ENCODE results near the gene VGLL4. TPM values are rescaled to one million over a fixed set of nuclear protein-coding genes. Genes with fewer than 3 reads are reported as not detected.

The VGLL4 gene
- polyA plus RNA-seq, 2 of the 4 experiments (the other 2 are of a cell fraction) = 24.7 to 28.1 TPM

DNA sequence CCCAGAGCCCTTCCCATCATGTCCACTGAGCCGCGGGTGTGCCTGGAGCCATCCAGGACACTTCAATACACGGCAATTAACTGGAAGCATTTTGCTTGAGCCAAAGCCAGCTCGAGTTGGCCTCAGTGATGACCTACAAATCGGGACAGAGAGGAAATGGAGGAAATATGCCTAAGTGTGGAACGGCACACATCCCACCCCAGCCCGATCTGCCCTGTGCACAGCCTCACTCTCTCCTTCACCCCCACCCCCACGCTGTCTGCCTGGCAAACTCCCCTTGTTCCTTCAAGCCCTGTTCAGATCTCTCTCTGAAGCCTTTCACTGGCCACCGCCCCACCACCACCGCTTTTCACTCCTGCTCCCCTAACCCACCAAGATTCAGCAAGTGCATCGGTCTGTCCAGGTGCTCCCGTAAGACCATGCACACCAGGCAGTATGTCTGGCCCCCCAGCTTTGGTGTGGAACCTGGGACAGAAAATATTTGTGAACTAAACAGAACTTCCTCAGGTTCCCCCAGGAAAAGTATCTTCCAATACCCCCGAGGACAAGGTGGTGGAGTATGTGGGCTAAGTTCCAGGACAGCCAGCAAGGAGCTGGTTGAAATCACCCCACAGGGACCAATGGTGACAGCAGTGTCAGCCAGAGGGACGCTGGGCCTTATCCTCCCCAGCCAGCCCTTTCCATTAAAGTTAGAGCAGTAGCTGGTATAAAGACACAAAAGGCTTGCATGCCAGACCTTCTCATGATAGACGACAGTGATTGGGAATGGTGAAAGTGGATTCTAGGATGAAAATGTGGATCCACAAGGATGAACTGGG lies 83.7 kb downstream of the VGLL4 start:
- ATAC-seq (no peak), DNase-seq (ENCODE audit: low read depth in 1 of 2, low spot score in 1 of 2) (no peak), FAIRE-seq (no peak)
- Histone ChIP-seq H3K4me2 (no peak overlapping the region), H3K27ac (no peak overlapping the region), H3K9me3 (no peaks in the 10 kb centered on the region), H3K4me1 (no peaks in the 10 kb centered on the region), H3K4me3 (no peak overlapping the region)
- CTCF ChIA-PET = interaction anchor here (1.4 kb wide), 2 partner anchors 19 to 22 kb away, joined by 4 read pairs; no protein-coding TSS in a partner anchor
- TF ChIP-seq RFX5 (IDR thresholded peaks at IDR 0.05) (no peak), EHF (CRISPR knock-in tag; IDR thresholded peaks at IDR 0.05) (no peak), JUNB (IDR thresholded peaks at IDR 0.05) (no peak), MAZ (IDR thresholded peaks at IDR 0.05; ENCODE audit: borderline replicate concordance, low read depth, low read length) (no peak), BHLHE40 (IDR thresholded peaks at IDR 0.05; ENCODE audit: low read depth, low read length) (no peak), ZFP36 (IDR thresholded peaks at IDR 0.05; ENCODE audit: borderline replicate concordance, partially characterized antibody) (no peak), HOXB13 (CRISPR knock-in tag; IDR thresholded peaks at IDR 0.05; ENCODE audit: low read depth) (no peak), SMC3 (IDR thresholded peaks at IDR 0.05) (no peak)
- TF ChIP-seq, protein P1, sequence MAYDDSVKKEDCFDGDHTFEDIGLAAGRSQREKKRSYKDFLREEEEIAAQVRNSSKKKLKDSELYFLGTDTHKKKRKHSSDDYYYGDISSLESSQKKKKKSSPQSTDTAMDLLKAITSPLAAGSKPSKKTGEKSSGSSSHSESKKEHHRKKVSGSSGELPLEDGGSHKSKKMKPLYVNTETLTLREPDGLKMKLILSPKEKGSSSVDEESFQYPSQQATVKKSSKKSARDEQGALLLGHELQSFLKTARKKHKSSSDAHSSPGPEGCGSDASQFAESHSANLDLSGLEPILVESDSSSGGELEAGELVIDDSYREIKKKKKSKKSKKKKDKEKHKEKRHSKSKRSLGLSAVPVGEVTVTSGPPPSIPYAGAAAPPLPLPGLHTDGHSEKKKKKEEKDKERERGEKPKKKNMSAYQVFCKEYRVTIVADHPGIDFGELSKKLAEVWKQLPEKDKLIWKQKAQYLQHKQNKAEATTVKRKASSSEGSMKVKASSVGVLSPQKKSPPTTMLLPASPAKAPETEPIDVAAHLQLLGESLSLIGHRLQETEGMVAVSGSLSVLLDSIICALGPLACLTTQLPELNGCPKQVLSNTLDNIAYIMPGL (CRISPR knock-in tag; IDR thresholded peaks at IDR 0.05; ENCODE audit: borderline replicate concordance) = no peak
- WGBS (ENCODE audit: missing lambda C conversion rate) = 84% methylated on average over 15 of the region's 15 CpGs
- POLR2A ChIA-PET = interaction anchor here (0.9 kb wide), 1 partner anchor 8 kb away, joined by 3 read pairs; no protein-coding TSS in a partner anchor

DNA sequence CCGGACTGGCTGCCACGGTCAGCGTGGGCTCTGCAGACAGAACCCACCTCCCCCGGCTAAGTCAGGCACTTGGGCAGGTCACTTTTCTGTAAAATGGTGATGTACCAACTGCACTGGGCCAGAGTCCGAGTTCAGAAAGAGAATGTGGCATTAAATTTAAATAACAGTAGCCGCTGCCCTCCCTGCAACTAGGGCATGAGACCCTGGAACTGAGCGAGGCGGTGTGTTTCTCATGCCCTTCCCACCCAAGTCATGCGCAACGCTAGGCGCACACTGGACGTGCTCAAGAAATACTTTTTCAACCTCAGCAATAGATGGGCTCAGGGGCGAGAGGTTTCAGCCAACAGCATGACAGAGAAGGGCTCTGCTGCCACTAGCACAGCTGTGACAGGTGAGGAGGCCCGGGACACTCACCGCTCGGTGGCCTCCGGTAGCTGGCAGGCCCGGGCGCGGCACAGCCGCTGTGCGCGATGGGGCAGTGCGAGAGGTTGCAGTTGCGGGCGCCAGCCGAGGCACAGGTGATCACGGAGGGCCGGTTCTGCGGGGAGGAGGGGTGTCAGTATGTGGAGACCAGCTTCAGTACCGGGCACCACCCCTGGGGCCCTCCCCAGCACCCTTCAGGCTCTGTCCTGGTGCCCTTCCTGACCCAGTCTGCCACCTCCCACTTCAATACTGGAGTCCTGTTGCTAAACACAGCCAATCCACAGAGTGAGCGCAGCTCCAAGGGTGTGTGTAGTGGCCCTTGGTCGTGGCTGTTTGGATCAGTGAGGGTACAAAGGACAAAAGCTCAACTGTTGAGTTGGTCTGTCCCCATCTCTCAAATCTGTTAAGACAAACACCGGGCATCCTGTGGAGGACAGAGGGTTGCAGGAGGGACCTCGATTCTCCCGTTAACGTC lies 84.5 kb downstream of the VGLL4 start:
- no peak for DNase-seq (ENCODE audit: low read depth in 1 of 2, low spot score in 1 of 2)
- ChIA-PET POLR2A (interaction anchor here (0.6 to 0.9 kb wide), 2 partner anchors 9 to 11 kb away, joined by 3 to 4 read pairs; no protein-coding TSS in a partner anchor), CTCF (interaction anchor here (0.6 kb wide), 1 partner anchor 103 kb away, joined by 3 read pairs; no protein-coding TSS in a partner anchor)
- Histone ChIP-seq H3K4me3 (no peak overlapping the region), H3K4me2 (no peak overlapping the region), H3K4me1 (peaks cover under 1% of the 10 kb centered on the region; the same call in 1 of the 3 replicates), H3K9me3 (no peaks in the 10 kb centered on the region), H3K27ac (no peak overlapping the region)
- FAIRE-seq = no peak
- peak in 1 of 2 experiments; percentile 27; a peak in 3 of 6 replicates for ATAC-seq
- 86% methylated on average over 36 of the region's 37 CpGs for WGBS (ENCODE audit: missing lambda C conversion rate)
- TF ChIP-seq, protein P2, sequence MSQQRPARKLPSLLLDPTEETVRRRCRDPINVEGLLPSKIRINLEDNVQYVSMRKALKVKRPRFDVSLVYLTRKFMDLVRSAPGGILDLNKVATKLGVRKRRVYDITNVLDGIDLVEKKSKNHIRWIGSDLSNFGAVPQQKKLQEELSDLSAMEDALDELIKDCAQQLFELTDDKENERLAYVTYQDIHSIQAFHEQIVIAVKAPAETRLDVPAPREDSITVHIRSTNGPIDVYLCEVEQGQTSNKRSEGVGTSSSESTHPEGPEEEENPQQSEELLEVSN (IDR thresholded peaks at IDR 0.05; ENCODE audit: borderline replicate concordance, low read depth) = no peak
- TF ChIP-seq CHD4 (IDR thresholded peaks at IDR 0.05; ENCODE audit: borderline replicate concordance) (no peak), SMC3 (IDR thresholded peaks at IDR 0.05) (no peak), JUNB (IDR thresholded peaks at IDR 0.05) (no peak), GATA3 (IDR thresholded peaks at IDR 0.05; ENCODE audit: borderline replicate concordance) (no peak), HOXB13 (CRISPR knock-in tag; IDR thresholded peaks at IDR 0.05; ENCODE audit: low read depth) (no peak)

DNA sequence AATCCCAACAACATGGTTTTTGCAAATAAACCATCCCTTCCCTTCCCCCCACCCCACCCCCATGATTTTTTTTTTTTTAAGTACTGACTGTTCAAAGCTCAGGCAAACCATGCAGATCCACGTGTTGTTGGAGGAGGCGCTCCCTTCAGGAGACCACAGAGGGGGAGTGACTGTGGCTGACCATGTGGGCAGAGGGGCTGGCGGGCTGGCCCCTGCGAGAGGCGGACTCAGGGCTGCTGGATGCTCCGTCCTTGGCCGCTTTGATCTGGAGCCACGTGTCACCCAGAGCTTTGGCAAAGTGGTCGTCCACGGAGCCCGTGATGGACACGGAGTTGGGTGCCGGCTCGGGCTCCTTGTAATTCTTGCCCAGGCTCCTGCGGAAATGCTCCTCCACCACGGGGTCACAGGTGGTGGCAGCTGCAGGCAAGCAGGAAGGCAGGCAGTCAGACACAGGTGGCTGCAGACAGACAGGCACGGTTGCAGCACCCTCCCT lies 85.3 kb downstream of the VGLL4 start:
- POLR2A ChIA-PET = interaction anchor here (0.6 kb wide), 1 partner anchor 10 kb away, joined by 4 read pairs; no protein-coding TSS in a partner anchor
- no peak for ATAC-seq
- TF ChIP-seq JUN (IDR thresholded peaks at IDR 0.05) = no peak
- no peak for TF ChIP-seq HOXB13 (CRISPR knock-in tag; IDR thresholded peaks at IDR 0.05; ENCODE audit: low read depth)
- TF ChIP-seq HOXB5 (CRISPR knock-in tag; IDR thresholded peaks at IDR 0.05) = no peak
- TF ChIP-seq, protein P3, sequence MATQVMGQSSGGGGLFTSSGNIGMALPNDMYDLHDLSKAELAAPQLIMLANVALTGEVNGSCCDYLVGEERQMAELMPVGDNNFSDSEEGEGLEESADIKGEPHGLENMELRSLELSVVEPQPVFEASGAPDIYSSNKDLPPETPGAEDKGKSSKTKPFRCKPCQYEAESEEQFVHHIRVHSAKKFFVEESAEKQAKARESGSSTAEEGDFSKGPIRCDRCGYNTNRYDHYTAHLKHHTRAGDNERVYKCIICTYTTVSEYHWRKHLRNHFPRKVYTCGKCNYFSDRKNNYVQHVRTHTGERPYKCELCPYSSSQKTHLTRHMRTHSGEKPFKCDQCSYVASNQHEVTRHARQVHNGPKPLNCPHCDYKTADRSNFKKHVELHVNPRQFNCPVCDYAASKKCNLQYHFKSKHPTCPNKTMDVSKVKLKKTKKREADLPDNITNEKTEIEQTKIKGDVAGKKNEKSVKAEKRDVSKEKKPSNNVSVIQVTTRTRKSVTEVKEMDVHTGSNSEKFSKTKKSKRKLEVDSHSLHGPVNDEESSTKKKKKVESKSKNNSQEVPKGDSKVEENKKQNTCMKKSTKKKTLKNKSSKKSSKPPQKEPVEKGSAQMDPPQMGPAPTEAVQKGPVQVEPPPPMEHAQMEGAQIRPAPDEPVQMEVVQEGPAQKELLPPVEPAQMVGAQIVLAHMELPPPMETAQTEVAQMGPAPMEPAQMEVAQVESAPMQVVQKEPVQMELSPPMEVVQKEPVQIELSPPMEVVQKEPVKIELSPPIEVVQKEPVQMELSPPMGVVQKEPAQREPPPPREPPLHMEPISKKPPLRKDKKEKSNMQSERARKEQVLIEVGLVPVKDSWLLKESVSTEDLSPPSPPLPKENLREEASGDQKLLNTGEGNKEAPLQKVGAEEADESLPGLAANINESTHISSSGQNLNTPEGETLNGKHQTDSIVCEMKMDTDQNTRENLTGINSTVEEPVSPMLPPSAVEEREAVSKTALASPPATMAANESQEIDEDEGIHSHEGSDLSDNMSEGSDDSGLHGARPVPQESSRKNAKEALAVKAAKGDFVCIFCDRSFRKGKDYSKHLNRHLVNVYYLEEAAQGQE (IDR thresholded peaks at IDR 0.05) = no peak
- no peak for TF ChIP-seq CHD2 (IDR thresholded peaks at IDR 0.05; ENCODE audit: low read length, partially characterized antibody)
- TF ChIP-seq, protein P4, sequence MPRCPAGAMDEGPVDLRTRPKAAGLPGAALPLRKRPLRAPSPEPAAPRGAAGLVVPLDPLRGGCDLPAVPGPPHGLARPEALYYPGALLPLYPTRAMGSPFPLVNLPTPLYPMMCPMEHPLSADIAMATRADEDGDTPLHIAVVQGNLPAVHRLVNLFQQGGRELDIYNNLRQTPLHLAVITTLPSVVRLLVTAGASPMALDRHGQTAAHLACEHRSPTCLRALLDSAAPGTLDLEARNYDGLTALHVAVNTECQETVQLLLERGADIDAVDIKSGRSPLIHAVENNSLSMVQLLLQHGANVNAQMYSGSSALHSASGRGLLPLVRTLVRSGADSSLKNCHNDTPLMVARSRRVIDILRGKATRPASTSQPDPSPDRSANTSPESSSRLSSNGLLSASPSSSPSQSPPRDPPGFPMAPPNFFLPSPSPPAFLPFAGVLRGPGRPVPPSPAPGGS (IDR thresholded peaks at IDR 0.05) = no peak
- no peak for TF ChIP-seq ZSCAN20 (CRISPR knock-in tag; IDR thresholded peaks at IDR 0.05)
- no peak for TF ChIP-seq ZNF302 (CRISPR knock-in tag; IDR thresholded peaks at IDR 0.05)
- TF ChIP-seq, protein P2 (IDR thresholded peaks at IDR 0.05; ENCODE audit: borderline replicate concordance, low read depth) = no peak
- TF ChIP-seq TP53 (CRISPR knock-in tag; IDR thresholded peaks at IDR 0.05) = no peak

More for the DNA sequence above, 85.3 kb downstream of the VGLL4 start:
- Histone ChIP-seq H3K9me3 (no peaks in the 10 kb centered on the region), H3K4me3 (no peak overlapping the region), H3K27ac (no peak overlapping the region), H3K4me1 (peaks cover 6% of the 10 kb centered on the region; the same call in 1 of the 3 replicates), H3K4me2 (no peak overlapping the region)
- CTCF ChIA-PET = interaction anchor here (1.6 kb wide), 1 partner anchor 17 kb away, joined by 3 read pairs; no protein-coding TSS in a partner anchor
- FAIRE-seq = no peak
- 91% methylated on average over 11 of the region's 17 CpGs for WGBS (ENCODE audit: missing lambda C conversion rate)
- no peak for DNase-seq (ENCODE audit: low read depth in 1 of 2, low spot score in 1 of 2)

Measured in A549 (cell line).